ENCODE results near the gene PLGRKT. TPM values are rescaled to one million over a fixed set of nuclear protein-coding genes. Genes with fewer than 3 reads are reported as not detected.
"Not testable (repeated sequence)": the region's sequence is repeated elsewhere in the genome, so short reads cannot be mapped to it uniquely, and the experiment has no call there.

The PLGRKT gene
- total RNA-seq, 4 donors from 2014 or later, result 8.9 to 15.3 (median 12.3) TPM

DNA sequence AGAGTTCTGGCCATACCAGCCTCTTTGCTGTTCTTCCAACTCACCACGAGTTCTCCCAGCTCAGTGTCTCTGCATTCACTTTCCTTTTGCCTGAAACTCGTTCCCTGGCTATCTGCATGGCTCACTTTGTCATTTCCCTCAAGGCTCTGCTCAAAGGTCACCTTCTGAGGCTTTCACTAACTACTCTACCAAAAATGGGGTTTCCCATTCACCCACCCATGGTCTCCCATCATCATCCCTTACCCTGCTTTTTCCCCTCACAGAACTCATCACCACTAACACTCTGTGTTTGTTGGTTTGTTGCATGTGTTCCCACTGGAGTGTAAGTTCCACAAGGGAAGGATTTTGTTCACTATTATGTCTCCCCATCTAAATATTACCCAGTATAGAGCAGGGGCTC is 16.6 kb downstream of the PLGRKT start:
- ATAC-seq (ENCODE audit: low FRiP score) (no peak), DNase-seq (ENCODE audit: low spot score) (no peak)
- TF ChIP-seq, protein P1, sequence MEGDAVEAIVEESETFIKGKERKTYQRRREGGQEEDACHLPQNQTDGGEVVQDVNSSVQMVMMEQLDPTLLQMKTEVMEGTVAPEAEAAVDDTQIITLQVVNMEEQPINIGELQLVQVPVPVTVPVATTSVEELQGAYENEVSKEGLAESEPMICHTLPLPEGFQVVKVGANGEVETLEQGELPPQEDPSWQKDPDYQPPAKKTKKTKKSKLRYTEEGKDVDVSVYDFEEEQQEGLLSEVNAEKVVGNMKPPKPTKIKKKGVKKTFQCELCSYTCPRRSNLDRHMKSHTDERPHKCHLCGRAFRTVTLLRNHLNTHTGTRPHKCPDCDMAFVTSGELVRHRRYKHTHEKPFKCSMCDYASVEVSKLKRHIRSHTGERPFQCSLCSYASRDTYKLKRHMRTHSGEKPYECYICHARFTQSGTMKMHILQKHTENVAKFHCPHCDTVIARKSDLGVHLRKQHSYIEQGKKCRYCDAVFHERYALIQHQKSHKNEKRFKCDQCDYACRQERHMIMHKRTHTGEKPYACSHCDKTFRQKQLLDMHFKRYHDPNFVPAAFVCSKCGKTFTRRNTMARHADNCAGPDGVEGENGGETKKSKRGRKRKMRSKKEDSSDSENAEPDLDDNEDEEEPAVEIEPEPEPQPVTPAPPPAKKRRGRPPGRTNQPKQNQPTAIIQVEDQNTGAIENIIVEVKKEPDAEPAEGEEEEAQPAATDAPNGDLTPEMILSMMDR (IDR thresholded peaks at IDR 0.05), result no peak

DNA sequence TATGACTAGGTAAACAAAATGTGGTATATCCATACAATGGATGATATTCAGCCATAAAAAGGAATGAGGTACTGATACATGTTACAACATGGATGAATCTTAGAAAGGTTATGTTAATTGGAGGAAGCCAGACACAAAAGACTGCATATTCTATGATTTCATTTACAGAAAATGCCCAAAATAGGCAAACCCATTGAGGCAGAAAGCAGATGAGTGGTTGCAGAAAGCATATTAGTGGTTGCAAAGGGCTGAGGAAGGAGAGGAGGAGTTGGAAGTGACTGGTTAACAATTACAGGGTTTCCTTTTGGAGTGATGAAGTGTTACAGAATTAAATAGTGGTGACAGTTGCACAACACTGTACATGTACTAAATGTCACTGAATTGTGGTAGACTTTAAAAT is 17.7 kb downstream of the PLGRKT start:
- ATAC-seq (ENCODE audit: low FRiP score) (no peak), DNase-seq (ENCODE audit: low spot score) (no peak)
- TF ChIP-seq, protein P1 (IDR thresholded peaks at IDR 0.05), result no peak

DNA sequence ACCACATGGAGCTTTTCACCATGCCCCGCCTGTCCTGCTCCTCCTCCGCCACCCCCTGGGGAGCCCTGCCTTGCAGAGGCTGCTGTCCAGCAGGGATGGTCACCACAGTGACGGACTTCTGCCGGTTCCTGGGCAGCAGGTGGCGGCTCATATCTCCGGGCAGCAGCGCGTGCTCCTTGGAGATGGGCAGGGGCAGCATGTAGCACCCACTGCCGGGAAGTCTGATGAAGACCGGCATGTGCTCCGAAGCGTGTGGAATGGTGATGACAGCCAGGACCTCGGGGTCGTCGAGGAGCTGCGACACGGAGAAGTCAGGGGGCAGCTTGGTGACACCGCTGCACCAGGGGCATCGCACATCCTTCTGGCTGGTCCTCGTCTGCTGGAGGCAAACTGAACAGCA is 19.2 kb downstream of the PLGRKT start:
- DNase-seq (ENCODE audit: low spot score) (no peak), ATAC-seq (ENCODE audit: low FRiP score) (no peak)
- TF ChIP-seq, protein P1 (IDR thresholded peaks at IDR 0.05), result no peak

DNA sequence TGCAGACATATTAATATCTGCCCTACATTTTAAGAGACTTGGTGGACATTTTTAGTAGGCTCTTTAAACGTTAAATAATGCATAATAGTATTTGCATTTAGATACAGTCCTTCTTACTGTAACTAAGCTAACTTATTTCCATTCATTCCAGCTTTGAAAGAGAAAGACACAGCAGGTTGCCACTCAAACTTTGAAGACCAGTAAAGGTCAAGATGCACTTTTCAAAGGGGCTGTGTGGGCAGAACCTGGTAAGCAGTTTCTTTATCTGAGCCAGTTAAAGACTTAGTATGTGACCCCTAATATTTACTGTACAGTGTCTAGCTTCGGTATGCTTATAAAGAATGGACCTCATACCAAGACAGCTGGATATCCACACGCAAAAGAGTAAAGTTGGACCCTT is 20.8 kb downstream of the PLGRKT start:
- no peak for ATAC-seq (ENCODE audit: low FRiP score)
- TF ChIP-seq, protein P1 (IDR thresholded peaks at IDR 0.05), result no peak
- DNase-seq (ENCODE audit: low spot score), result no peak

DNA sequence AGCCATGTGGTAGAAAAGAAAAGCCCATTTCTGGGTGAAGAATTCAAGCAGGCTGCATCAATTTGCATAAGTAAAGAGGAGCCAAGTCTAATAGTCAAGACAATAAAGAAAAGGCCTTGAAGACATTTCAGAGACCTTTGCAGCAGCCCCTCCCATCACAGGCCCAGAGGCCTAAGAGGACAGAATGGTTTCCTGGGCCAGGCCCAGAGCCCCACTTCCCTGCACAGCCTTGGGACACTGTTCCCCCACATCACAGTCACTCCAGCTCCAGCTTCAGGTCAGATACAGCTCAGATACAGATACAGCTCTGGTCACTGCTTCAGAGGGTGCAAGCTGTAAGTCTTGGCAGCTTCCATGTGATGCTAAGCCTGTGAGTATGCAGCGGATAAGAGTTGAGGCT is 29.1 kb downstream of the PLGRKT start:
- TF ChIP-seq, protein P1 (IDR thresholded peaks at IDR 0.05), result no peak
- DNase-seq (ENCODE audit: low spot score), result no peak
- no peak for ATAC-seq (ENCODE audit: low FRiP score)

DNA sequence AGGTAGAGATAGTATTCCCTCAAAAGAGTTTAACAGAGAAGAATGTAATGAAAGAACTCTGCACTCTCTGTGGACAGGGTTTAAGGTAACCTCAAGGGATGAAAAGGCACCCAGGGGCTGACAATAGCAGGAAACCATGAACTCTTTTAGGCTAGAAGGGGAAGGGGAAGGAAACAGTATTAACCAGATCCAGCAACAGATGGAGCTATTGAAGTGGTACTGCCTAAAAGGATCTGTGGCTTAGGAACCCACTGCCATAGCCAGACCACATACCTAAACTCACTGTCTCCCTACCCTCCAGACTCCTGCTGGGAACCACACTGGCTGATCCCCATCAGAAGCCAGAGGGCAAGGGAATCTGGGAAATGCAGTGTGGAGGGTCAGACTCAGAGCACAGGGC is 35.5 kb downstream of the PLGRKT start:
- DNase-seq (ENCODE audit: low spot score) (no peak), ATAC-seq (ENCODE audit: low FRiP score) (no peak)
- TF ChIP-seq, protein P1 (IDR thresholded peaks at IDR 0.05), result no peak

DNA sequence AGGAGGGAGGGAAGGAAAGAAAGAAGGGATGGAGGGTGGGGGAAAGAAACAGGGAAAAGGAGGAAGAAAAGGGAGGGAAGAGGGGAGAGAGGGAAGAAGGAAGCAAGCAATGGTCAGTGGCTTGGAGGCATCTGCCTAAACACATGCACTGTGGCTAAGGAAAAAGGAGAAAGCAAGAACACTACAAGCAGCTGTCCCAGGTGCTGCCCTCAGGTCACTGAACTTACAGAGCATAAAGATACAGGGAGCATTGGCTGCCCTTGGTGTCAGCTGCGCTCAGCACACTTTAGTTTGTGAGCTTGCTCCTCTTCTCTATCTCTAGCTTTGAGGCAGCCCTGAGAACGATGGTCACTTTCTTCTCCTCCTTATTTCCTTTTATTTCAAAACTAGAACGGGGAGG is 40.2 kb downstream of the PLGRKT start:
- DNase-seq (ENCODE audit: low spot score); ATAC-seq (ENCODE audit: low FRiP score): not testable (repeated sequence)

DNA sequence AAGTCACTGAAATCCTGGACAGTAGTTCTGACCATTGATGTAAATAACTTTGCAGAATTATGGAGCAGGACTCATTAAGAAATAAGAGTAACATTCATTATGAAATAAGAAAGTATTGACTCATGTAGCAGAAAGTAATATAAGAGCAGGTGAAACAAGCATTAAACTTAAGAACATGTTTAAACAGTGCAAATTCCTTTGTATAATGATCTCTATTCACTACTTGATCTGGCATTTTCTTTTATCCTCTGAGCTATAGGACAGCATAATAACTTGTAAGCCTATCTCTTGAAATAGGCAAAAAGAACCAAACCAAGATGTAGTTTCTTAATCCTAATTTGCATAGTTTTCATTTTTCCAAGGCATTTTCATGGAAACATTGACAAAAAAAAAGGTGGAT is 42.3 kb downstream of the PLGRKT start:
- TF ChIP-seq, protein P1 (IDR thresholded peaks at IDR 0.05), result no peak
- ATAC-seq (ENCODE audit: low FRiP score) (no peak), DNase-seq (ENCODE audit: low spot score) (no peak)

DNA sequence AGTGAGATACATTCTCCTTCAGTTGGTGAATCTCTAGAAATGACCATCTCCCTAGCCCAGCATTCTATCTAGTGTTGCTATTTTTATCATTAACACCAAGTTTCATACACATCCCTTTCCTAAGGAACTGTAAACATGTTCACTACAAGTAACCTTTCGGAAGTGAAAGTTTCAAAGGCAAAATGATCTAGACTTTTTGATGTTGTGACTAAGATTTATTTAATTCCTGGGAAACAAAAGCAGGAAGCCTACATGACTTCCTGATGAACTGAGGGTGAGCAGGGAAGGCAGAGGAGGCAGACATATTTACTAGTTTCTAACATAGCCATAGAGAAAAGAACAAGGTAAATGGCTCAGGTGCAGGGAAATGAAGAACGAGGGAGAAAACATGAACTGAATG is 43.7 kb downstream of the PLGRKT start:
- not testable (repeated sequence) for ATAC-seq (ENCODE audit: low FRiP score); DNase-seq (ENCODE audit: low spot score)

Data from omental fat pad (tissue), 4 donors.